ENCODE data around the gene SPRR4.

DNA sequence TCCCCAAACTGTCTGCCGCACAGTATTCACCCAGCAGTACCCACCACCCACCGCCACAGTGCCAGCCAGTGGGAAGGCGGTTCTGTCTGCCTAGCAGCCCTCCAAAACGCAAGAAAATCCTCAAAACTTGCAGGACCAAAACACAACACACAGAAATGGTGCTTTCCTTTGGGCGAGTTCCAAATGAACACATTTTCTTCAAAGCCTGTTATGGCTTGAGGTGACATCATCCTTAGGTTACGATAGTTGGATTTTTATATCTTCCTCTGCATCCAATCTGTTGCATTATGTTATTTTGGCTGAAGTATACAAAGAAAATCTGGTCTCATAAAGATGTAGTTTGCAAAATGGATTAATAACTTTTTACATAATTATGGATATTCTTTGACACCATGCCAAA, 22.7 kb downstream of the SPRR4 start:
- TF ChIP-seq, protein P1, sequence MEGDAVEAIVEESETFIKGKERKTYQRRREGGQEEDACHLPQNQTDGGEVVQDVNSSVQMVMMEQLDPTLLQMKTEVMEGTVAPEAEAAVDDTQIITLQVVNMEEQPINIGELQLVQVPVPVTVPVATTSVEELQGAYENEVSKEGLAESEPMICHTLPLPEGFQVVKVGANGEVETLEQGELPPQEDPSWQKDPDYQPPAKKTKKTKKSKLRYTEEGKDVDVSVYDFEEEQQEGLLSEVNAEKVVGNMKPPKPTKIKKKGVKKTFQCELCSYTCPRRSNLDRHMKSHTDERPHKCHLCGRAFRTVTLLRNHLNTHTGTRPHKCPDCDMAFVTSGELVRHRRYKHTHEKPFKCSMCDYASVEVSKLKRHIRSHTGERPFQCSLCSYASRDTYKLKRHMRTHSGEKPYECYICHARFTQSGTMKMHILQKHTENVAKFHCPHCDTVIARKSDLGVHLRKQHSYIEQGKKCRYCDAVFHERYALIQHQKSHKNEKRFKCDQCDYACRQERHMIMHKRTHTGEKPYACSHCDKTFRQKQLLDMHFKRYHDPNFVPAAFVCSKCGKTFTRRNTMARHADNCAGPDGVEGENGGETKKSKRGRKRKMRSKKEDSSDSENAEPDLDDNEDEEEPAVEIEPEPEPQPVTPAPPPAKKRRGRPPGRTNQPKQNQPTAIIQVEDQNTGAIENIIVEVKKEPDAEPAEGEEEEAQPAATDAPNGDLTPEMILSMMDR (IDR thresholded peaks at IDR 0.05): no peak
- no peak for TF ChIP-seq POLR2A (IDR thresholded peaks at IDR 0.05)

Data from uterus (tissue), 2 donors.